DMS79 treated with DMSO at 0.1 percent for 48 hours (cell line): ENCODE data around the gene COL25A1.

Experiments used
- DNase-seq: peaks from one replicate; lab custom pipeline; 2025; lab: John Stamatoyannopoulos, UW

COL25A1 gene

DNA sequence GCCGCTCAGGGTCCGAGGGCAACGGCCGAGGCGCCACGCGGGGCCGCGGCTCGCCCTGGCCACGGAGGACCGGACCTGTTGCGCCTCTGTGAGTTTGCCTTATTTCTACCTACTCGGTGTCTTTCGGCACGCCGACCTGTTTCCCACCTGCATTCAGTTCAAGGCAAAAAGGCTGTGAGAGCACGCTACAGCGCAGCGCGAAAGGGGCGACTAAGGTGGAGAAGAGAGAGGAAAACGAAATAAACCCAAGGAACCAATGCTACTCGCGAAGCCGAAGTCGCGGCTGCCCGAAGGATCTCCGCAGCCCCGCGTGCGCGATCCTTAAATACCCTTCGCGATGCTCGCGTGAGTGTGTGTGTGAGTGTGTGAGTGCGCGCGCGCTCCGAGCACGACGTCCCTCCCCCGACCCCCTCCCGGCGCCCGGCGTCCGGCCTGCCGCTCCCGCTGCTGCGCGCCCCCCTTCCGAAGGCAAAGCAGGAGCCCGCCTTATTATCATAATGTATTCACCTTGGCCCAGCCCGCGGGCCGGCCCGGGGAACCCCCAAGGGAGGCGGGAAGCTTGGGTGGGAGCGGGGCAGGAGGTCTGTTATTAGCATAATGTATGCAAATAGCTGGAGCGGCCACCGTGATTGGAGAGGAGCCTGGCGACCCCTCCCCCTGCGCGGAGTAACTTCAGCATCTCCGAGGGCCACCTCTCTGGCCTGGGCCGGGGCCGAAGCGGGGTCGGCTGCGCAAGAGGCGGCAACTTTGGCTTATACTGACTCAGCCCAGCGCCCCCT, at the start of gene COL25A1:
Gene COL25A1, minus strand, starts transcription at position 298 of the 779 bp plus-strand sequence.
- DNase-seq = no peak

DNA sequence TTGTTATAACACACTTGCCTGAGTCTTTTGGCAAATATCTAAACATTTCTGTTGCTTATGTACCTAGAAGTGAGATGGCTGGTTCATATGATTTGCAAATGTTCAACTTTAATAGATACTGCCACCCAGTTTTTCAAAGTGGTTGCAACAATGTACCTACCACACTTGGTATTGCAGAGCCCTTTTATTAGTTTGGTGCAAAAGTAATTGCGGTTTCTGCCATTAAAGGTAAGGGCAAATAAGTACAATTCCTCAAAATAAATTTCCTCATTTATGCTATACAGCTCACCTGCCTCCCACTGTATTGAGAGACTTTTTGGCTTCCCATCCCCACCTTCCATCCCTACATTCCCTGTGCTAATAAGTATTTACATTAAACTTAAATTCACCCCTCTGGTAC, 47.7 kb upstream of the COL25A1 start:
- DNase-seq = no peak

DNA sequence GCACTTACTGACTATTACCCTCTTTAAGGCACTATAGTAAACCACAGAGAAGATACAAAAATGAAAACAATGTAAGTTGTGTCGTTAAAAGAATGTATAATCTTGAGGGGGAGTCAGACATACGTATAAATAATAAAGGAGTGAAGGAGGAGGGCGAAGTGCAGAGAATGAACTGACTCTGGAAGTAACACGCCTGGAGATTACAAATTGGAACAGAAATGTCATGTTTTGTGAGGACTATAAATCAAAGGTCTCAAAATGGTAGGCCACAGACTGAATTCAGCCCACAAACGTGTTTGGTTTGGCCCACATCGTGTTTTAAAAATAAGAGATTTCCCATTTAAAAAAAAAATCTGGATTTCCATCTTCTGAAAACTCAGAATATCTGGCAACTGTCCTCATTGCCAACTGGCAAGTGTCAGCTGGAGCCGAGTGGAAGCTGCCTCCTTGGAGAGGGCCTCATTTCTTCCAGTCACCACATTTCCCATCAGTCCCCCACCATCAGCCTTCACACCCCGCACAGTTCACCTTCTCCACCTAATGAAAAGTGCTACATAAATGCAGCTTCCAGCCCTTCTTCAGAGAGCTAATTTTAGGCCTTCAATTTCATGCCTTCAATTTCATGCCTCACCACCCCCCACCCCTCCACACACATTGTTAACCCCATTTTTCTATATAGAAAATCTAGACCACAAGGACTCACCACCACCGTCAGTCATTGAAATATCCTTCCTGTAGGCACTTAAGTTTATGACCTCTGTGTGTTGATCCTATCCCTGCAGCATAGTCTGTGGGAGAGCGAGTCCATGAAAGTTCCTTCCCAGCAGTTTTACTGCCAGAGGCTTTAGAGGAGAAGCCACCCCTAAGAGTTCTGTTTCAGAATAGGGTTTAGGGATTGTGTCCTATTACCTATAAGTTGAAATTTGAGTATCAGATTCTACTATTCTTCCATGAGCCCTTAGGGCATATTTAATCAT, 32.0 kb upstream of the COL25A1 start:
- no peak for DNase-seq

DNA sequence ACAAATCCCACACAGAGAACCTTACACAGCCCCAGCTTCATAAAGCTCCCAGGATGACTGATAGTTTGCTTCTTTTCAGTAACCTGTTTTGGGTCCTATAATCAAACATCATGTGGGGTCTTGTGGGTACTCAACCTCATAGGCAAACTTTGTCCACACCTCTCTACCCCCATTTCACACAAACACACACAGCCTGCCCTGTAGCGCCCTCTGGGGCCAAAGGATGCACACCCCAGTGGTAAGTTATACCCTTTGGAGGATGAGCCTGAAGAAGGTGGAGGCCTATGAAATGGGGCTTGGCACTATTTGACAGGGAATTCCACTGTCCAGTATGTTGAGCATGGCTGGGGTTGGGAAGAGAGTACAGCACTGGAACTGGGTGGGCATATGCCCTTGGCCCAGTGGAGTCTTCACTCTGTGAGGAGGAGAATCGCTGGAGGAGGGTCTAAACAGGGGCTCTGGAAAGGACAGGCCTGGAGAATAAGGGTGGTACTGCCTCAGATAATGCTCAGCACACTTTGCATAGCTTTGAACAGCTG, 30.5 kb upstream of the COL25A1 start:
- no peak for DNase-seq

DNA sequence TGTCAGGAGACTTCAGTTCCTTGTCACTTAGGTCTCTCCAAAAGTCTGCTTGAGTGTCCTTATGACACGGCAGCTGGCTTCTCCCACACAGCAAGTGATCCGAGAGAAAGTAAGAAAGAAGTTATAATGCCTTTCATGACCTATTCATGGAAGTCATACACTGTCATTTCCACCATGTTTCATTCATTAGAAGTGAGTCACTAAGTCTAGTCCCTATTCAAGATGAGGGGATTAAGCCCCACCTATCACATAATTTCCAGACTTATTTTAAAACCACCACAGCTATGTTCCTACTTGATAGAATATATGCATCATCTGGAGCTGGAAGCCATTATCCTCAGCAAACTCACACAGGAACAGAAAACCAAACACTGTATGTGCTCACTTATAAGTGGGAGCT, 25.2 kb upstream of the COL25A1 start:
- no peak for DNase-seq

DNA sequence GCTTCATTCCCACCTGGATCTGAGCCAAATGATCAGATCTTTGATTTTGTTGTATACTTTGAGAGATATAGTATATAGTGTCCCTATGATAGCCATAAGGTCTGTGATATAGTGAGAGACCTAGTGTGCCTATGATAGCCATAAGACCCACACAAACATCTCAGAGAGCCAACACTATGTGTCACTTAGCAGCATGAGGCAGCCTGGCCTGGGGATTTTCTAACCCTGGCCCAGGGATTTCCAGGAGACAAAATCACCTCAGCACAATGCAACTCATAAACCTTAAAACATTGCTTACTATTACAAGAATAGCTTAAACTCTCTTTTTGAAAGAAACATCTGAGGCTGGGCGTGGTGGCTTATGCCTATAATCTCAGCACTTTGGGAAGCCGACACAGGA, 23.2 kb upstream of the COL25A1 start:
- DNase-seq = no peak

DNA sequence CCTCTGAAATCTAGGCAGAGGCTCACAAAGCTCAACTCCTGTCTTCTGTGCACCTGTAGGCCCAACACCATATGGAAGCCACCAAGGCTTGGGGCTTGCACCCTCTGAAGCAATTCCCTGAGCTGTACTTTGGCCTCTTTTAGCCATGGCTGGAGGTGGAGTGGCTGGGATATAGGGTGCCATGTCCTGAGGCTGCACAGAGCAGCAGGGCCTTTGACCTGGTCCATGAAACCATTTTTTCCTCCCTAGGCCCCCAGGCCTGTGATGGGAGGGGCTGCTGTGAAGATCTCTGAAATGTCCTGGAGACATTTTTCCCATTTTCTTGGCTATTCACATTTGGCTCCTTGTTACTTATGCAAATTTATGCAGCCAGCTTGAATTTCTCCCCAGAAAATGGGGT, 20.9 kb upstream of the COL25A1 start:
- no peak for DNase-seq

DNA sequence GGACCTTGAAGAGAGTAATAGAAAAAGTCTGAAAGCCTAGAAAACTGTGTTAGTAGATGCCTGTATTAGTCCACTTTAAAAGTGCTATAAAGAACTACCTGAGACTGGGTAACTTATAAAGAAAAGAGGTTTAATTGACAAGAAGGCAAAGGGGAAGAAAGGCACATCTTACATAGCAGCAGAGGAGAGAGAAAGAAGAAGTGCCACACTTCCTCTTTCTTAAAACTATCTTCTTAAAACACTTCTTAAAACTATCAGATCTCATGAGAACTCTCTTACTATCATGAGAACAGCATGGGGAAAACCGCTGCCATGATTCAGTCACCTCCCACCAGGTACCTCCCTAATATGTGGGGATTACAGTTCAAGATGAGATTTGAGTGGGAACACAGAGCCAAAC, 18.8 kb upstream of the COL25A1 start:
- no peak for DNase-seq

DNA sequence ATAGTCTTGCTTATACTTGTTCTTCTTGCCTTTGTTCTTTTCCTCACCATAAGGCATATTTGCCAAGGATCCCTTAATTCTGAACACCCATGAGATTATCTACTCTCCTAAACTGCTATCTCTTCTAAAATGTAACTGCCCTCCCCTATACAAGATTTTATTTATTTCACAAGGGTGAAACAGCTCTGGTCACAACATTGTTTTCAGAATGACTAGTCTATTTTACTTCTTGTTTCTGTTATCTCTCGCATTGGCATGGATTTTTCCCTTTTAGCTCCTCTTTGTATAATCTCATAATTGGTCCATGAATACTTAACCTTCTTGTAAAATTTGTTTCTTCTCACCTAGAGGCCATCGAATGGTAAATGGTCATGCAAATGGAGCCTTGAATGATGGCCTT, 17.2 kb upstream of the COL25A1 start:
- no peak for DNase-seq

DNA sequence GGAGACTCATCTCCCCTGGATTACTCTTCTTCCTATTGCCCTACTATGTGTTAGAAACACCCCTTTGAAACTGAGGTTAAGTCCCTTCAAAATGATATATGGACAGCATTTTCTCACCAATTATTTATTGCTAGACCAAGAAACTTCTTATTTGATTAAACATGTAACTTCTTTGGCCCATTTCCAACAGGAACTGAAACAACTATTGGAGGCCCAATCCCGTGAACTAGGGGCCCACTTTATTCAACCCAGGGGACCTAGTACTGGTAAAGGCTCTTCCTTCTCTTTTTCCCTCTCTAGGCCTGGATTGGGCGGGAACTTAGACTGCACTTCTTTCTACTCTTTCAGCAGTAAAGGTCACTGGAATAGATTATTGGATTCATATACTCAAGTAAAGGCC, 16.7 kb upstream of the COL25A1 start:
- no peak for DNase-seq

DNA sequence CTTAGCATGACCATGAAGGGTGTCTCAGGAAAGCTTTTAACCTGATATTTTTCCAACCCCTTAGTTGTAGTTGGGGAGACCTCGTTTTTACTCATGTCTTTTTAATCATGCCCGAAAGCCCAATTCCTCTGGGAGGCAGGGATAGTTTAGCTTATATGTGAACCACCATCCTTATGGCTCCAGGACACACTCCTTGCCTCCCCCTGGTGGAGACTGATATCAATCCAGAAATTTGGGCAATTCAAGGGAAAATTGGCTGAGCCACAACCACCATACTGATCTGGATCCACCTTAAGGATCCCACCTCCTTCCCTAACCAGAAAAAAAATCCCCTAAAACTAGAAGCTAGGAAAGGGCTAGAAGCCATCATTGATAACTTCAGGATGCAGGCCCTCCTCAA, 13.4 kb upstream of the COL25A1 start:
- DNase-seq = no peak

DNA sequence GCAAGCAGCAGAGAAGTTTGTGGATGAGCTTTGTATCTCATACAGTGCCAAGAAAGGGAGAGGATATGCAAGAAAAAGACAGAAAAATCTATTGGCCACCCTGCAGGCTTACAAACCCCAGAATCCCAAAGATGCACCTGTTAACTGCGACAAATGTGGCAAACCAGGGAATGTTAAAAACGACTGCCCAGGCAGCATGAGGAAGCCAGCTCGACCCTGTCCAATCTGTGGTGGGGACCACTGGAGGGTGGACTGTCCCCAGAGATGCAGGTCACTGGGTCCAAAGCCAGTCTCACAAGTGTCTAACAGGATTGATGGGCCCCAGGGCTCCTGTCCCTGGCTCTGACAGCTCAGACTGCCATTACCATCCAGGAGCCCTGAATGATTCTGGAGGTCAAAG, 12.9 kb upstream of the COL25A1 start:
- no peak for DNase-seq

DNA sequence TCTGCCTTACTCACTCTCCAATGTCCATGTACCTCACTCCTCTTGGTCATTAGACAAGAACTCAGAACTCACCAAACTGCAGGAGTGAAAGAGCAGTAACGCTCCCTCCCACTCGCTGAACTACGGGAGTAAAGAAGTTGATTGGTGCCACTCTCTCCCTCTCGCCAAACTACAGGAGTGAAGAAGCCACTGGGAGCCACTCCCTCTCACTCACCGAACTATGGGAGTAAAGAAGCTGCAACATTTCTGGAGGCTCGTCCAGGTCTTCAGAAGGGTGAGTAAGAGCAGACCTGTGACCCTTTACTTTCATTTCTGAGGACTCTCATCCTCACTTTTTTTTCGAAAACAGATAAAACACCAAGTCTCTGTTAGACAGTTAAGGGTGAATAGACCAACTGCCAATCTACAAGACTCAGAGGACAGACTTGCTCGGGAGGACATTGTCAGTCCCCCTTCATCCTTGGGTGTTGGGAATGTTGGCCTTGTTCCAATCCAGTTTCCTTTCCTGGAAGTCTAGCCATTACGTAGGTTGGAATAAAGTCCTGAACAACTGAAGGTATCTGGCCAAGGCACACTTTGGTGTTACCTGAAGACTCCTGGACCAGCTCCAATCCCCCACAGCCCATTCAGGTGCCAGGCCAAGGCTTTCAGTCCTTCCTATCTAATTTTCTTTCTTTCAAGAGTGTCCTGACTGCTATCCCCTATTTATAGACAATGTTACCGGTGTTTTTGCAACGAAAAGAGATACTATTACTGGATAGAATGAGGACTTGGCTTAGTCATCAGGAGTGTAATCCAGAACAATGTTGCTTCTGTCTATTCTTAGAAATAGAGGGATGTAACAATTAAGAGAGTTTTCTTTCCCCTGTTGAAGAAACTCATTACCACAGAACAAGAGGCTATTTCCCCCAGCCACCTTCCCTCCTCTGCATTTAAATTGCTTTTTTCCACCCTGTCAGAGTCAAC, 11.0 kb upstream of the COL25A1 start:
- no peak for DNase-seq

DNA sequence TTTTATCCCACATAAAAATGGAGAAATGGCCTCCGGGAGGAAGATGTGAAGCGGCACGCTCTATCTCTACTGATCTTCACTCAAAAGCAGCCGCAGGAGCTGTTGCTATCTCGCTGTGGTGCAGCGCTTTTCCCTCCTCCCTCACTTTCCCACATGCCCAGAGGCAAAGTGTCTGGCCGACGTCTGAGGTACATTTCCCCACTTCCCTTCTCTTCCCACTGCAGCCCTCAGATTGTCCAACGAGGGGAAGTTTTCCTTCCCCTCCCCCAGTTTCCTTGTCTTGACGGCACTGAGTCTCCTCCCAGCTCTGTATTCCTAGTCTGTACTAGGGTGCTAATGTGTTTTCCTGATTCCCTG, 660 bp upstream of the COL25A1 start:
- no peak for DNase-seq

DNA sequence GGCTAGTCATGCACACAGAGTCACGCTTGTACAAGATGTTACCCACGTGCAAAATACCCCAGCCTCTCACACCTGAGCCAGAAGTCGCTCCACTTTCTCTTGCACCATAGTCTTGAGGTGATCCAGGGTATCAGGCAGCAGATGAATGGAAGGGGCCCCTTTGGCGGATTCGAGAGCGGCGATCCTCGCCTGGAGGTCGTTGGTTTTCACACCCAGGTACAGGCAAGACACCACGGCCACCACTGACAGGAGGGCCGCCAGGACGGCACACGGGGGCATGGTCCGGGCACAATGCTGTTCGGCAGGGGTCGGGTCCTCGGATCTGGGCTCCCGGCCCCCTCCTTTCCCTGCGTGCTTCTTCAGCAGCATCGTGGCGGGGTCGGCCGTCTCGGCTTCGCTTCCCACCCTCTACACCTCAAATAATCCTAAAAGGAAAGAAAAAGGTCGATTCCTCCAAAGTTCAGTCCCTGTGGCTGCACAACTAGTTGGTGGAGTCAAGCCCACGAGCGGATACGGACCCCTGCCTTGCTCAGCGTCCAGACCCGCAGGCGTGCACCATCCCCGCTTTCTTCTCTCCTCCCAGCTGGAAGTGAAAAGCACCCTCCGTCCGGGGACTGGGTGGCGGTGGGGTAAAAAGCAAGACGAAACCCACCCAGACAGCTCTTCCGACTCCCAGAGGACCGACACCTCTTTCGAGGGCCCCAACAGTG, 652 bp downstream of the COL25A1 start:
- DNase-seq = no peak

DNA sequence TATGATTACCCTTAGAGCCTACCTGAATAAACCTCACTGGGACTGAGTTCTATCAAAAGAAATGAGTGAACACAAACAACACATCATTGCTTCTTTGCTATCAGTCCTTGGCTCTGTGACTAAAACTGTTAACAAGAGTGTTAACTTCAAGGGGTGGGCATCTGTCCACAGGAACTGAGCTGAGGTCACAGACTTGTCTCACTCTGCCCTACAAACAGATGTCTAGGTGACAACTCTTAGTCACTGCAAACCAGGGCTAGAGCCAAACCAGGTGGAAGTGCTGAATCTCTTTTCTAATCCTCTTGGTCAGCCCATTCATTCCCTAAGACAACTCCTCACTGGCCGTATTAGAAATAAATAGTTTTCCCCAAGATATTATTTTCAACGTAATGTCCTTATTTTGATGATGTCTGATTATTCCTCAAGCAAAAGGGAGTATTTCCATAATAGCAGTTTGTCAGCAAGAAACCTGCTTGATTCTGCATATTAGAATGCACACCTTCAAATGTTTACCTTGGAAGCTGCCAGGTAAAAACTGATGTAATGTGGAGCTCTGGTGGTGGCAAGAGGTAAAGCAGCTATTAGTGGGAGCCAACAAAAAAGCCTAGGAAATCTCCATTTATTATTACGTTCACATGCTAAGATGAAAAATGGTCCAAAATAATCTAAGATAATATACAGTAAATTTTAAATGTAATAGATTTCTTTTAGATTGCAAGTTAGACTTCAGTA, 4.0 kb downstream of the COL25A1 start:
- no peak for DNase-seq

DNA sequence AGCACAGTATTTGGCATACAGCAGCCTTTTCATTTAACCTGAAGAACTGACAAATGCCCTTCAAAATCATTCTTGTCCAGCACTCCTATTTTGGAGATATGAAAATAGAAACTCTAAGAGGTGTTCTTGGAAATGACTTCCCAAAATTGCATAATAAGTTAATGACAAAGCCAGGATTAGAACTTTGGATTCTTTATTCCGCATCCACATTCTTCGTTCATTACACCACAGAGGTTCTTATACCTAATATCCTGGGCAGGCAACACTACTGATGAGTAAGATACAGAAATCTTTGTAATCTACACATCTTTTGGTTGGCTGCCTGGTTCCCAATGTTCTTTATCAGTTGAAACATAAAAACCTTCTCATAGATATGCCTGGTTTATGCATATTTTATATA, 5.9 kb downstream of the COL25A1 start:
- no peak for DNase-seq

DNA sequence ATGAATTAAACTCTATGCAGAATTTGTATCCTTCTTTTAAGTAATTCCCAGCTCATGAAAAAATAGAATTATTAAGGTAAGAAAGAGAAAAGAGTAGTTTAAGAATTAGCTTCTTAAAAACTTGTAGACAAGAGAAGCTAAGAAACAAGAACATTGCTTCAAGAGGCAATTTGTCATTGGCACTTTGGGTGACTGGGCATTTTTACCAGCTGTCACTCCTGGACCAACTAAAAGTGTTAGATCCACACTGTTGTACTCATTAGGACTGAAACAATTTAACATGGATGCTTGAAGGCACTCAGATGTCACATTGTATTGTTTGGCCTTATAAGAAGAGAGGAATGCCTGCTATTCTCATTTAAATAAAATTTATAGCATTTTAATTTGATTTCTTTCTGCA, 7.4 kb downstream of the COL25A1 start:
- no peak for DNase-seq

DNA sequence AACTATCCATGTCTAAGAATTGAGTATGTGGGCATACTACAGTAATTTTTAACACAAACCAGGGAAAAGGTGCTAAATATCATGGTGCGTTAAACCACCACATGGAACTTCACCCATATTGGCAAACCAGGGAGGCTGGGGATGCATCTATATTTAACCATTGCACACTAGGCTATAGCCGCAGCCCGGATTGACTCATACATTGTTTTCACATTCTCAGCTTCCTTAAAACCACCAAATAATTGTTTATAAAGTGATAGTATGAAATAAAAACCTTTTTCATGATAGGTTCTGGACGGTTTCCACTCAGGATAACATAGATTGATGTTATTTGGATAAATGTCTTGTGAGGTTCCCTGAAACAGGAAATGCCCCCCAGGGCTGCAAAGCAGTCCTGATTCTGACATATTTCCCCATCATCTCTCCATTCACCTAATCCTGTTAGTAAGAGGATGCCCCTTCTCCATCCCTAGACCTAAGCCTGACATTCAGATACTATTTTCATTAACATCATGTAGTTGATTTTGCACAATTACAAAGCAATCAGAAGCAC, 7.9 kb downstream of the COL25A1 start:
- DNase-seq = no peak

DNA sequence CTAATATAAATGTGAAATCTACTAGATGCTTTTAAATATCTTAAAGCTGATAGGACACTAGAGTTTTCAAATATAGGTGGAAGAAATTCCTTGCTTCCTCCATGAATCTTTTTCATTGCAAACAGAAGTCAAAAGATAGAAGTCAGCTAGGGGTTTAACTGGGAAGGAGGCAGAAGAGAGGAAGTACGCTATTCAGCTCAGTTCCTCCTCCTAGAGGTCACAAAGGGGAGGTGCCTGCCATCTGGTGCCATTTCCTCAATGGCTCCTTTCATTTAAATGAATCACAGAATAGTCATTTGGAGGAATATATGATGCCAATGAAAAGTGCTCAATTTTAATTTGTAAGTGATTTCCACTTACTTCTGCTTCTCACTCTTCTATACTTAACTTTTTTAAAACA, 8.5 kb downstream of the COL25A1 start:
- DNase-seq = no peak
